Measurements from ENCODE around the gene MARCHF10. TPM values are rescaled to one million over a fixed set of nuclear protein-coding genes. Genes with fewer than 3 reads are reported as not detected.

The MARCHF10 gene
- not detected for total RNA-seq

GRCh38 chr17:62807812-62808575 is at the start of gene MARCHF10:
TSS of gene MARCHF10 (minus strand) at chr17:62808314. CDS start at chr17:62801735, 6,579 bp downstream.

Small RNAs within 50 kb of the gene (small RNA-seq; reads per million reads assigned to genes)
- gene RF00019 (0 reads per million in 2 donors), gene RNU6-446P (0 reads per million in 2 donors)

Other genes starting within 250 kb of the MARCHF10 start
- gene MRC2, start 180.6 kb downstream of the MARCHF10 start, total RNA-seq: 1 to 10 TPM; 1.0 to 5.7 TPM
- gene TANC2, start 157.9 kb upstream of the MARCHF10 start, total RNA-seq: 10 to 100 TPM; 16.5 to 45.0 TPM

All from melanocyte of skin (primary cell).